K562 (cell line): Measurements from ENCODE around the gene DPH1. TPM values are rescaled to one million over a fixed set of nuclear protein-coding genes. Genes with fewer than 3 reads are reported as not detected.
A peak's percentile ranks its signal among the peaks of the same experiment; 100 is the strongest.

Experiments
- ATAC-seq: fragments of 200-7000 bp; cut with Tn5 transposase; 3 replicates; pipeline ENCODE4 v1.9.1; 2020; ENCODE audit warnings: moderate library complexity
- BruUV-seq: library from RNA; stranded (reverse); fragments of 400-500 nt; replicated peaks from 2 replicates; lab custom pipeline; 2021; lab: Mats Ljungman, UMichigan
- CTCF ChIA-PET: fragments of 300-600 bp; formaldehyde crosslinking; extraction: SDS; loops from one replicate; lab custom pipeline; 2021; ENCODE audit warnings: low intra/inter-chr PET ratio; lab: Yijun Ruan, JAX
- POLR2A ChIA-PET: fragments of 300-600, 350-650 bp; sonication (Branson Sonifier 250); formaldehyde crosslinking; extraction: SDS; loops from one replicate; lab custom pipeline; 2021; ENCODE audit warnings: antibody characterized with exemption, inconsistent platforms; lab: Yijun Ruan, JAX
- DNase-seq, 4 experiments: peaks; one replicate each; pipeline versions ENCODE4 v3.0.0 to v3.0.0-alpha.2; 2011 to 2018; ENCODE audit warnings: low spot score in 3 of 4, mixed read lengths in 3 of 4; ENCODE audit errors: extremely low read depth in 1 of 4
- FAIRE-seq: peaks from 2 replicates; lab custom pipeline; 2011; peaks lifted over from hg19 to GRCh38; lab: Jason Lieb, UNC
- H2AFZ ChIP-seq: 2 replicates; pipeline ENCODE4 v1.6.0; 2011; ENCODE audit warnings: low read depth, low read length, control low read depth, inconsistent platforms
- H3K27ac ChIP-seq: fragments of 200-600 bp; 3 replicates; pipeline ENCODE4 v1.8.0; 2011; ENCODE audit warnings: low read depth, mild to moderate bottlenecking, control low read depth, inconsistent platforms, low read length, moderate library complexity, mixed read lengths; ENCODE audit errors: extremely low read depth
- H3K27me3 ChIP-seq, 2 experiments: fragments of 300-600 bp in 1 of 2; 2 replicates in 1 of 2; 3 replicates in 1 of 2; pipeline versions ENCODE4 v1.6.0 to v1.8.0; 2011; ENCODE audit warnings: inconsistent platforms in 2 of 2, low read length in 2 of 2, mild to moderate bottlenecking in 1 of 2, mixed read lengths in 1 of 2, moderate library complexity in 1 of 2; ENCODE audit not compliant: control insufficient read depth in 2 of 2, insufficient read depth in 2 of 2
- H3K36me3 ChIP-seq: fragments of 300-600 bp; 3 replicates; pipeline ENCODE4 v1.8.0; 2011; ENCODE audit warnings: mild to moderate bottlenecking, low read length, inconsistent platforms; ENCODE audit not compliant: control insufficient read depth, insufficient read depth
- H3K4me1 ChIP-seq, 2 experiments: fragments of 200-600 bp in 1 of 2; replicated peaks in 1 of 2; 2 replicates in 1 of 2; 3 replicates in 1 of 2; pipeline versions ENCODE4 v1.5.1 to v1.8.0; 2011; ENCODE audit warnings: inconsistent platforms in 2 of 2, low read length in 2 of 2, mild to moderate bottlenecking in 1 of 2, mixed read lengths in 1 of 2, moderate library complexity in 1 of 2; ENCODE audit not compliant: control insufficient read depth in 2 of 2, insufficient read depth in 2 of 2
- H3K4me2 ChIP-seq: 2 replicates; pipeline ENCODE4 v1.6.1; 2011; ENCODE audit warnings: low read length, control low read depth, inconsistent platforms, mixed read lengths; ENCODE audit not compliant: insufficient read depth
- H3K4me3 ChIP-seq: fragments of 200-600 bp; sonication (generic), shearing (Covaris generic); 2 replicates; pipeline ENCODE4 v1.5.1; 2016; ENCODE audit warnings: control low read depth, inconsistent platforms
- H3K79me2 ChIP-seq: fragments of 200-600 bp; 3 replicates; pipeline ENCODE4 v1.8.0; 2011; ENCODE audit warnings: low read length, inconsistent platforms; ENCODE audit not compliant: control insufficient read depth, insufficient read depth
- H3K9ac ChIP-seq, 2 experiments: 2 replicates each; pipeline versions ENCODE4 v1.6.0 to v1.6.1; 2011; ENCODE audit warnings: low read depth in 2 of 2, low read length in 2 of 2, control low read depth in 1 of 2, inconsistent platforms in 1 of 2, mild to moderate bottlenecking in 1 of 2, mixed read lengths in 1 of 2; ENCODE audit not compliant: insufficient read depth in 1 of 2
- H3K9me1 ChIP-seq: one replicate; pipeline ENCODE4 v1.6.0; 2011; ENCODE audit warnings: inconsistent platforms, mild to moderate bottlenecking, low read length, moderate library complexity; ENCODE audit not compliant: control insufficient read depth, insufficient read depth
- H3K9me3 ChIP-seq: replicated peaks from 2 replicates; pipeline ENCODE4 v1.5.1; 2011; ENCODE audit warnings: low read depth, low read length, inconsistent platforms; ENCODE audit not compliant: control insufficient read depth, insufficient read depth
- H4K20me1 ChIP-seq: replicated peaks from 2 replicates; pipeline ENCODE4 v1.6.1; 2011; ENCODE audit warnings: low read length, inconsistent platforms, mixed read lengths; ENCODE audit not compliant: control insufficient read depth, insufficient read depth
- BRD4 ChIP-seq: fragments of 200-600 bp; sonication (generic); IDR thresholded peaks from 2 replicates; pipeline ENCODE4 v1.6.1; 2017; ENCODE audit warnings: inconsistent platforms
- E2F5 ChIP-seq: sonication (generic); formaldehyde crosslinking; IDR thresholded peaks from 2 replicates; pipeline ENCODE4 v1.8.0; 2022; ENCODE audit warnings: mild to moderate bottlenecking, missing genetic modification reagents
- FOXK2 ChIP-seq, 2 experiments: fragments of 450-650 bp; IDR thresholded peaks in 1 of 2; conservative IDR thresholded peaks in 1 of 2; 2 replicates each; pipeline ENCODE4 v1.6.1; 2016; ENCODE audit warnings: low read depth in 2 of 2, mild to moderate bottlenecking in 1 of 2
- GTF2E2 ChIP-seq: fragments of 200-800 bp; sonication (Bioruptor generic); IDR thresholded peaks from 2 replicates; pipeline ENCODE4 v1.6.1; 2016; ENCODE audit warnings: missing genetic modification characterization, missing compliant biosample characterization
- KAT7 ChIP-seq: sonication (generic); formaldehyde crosslinking; IDR thresholded peaks from 2 replicates; pipeline ENCODE4 v1.8.0; 2022; ENCODE audit warnings: missing genetic modification reagents, mild to moderate bottlenecking, borderline replicate concordance
- MEF2D ChIP-seq: conservative IDR thresholded peaks from 2 replicates; pipeline ENCODE4 v1.6.1; 2016; ENCODE audit warnings: low read depth, missing genetic modification characterization, missing compliant biosample characterization
- NRF1 ChIP-seq, 2 experiments: fragments of 450-650 bp; IDR thresholded peaks in 1 of 2; conservative IDR thresholded peaks in 1 of 2; 2 replicates each; pipeline ENCODE4 v1.6.1; 2014; ENCODE audit warnings: mild to moderate bottlenecking in 2 of 2
- TARDBP ChIP-seq: fragments of 450-650 bp; IDR thresholded peaks from 2 replicates; pipeline ENCODE4 v1.6.1; 2016
- TFAM ChIP-seq: fragments of 250-450 bp; sonication (Bioruptor Pico); conservative IDR thresholded peaks from 2 replicates; pipeline ENCODE4 v1.5.0; 2021; ENCODE audit warnings: mild to moderate bottlenecking, moderate library complexity
- ZNF764 ChIP-seq: fragments of 250-450 bp; sonication (Bioruptor Pico); IDR thresholded peaks from 2 replicates; pipeline ENCODE4 v1.4.0; 2020; ENCODE audit warnings: low read depth, mild to moderate bottlenecking, moderate library complexity
- ZNF766 ChIP-seq: fragments of 200-800 bp; sonication (Bioruptor generic); conservative IDR thresholded peaks from 2 replicates; pipeline ENCODE4 v1.6.1; 2016; ENCODE audit warnings: missing genetic modification characterization, missing compliant biosample characterization
- WGBS: fragments of 100-300 bp; shearing (Covaris generic); methylation state at CpG from one replicate; pipeline ENCODE4 v1.1.6; 2016; ENCODE audit warnings: low coverage, mixed read lengths; ENCODE audit not compliant: insufficient coverage; ENCODE audit errors: missing lambda C conversion rate; 5-methylcytosine and 5-hydroxymethylcytosine counted together
- in situ Hi-C: fragments of 300-500 bp; cut with MboI; formaldehyde crosslinking; loops from 4 replicates; pipeline ENCODE4 v1.15.0; 2018; ENCODE audit warnings: inconsistent platforms, mixed read lengths
- intact Hi-C: fragments of 100-400 bp; cut with micrococcal nuclease; formaldehyde crosslinking; loops from 2 replicates; pipeline ENCODE4 v1.14.2; 2022
- polyA plus RNA-seq, 8 experiments: library from polyadenylated mRNA; depleted of rRNA in 4 of 8; stranded (reverse) in 5 of 8; unstranded in 3 of 8; fragments of >200 nt; fragmentation: Nextera tagmentation in 2 of 8; fragmentation: Illumina TruSeq in 1 of 8; extraction: Ambion mirVana in 2 of 8; extraction: Trizol in 1 of 8; gene quantifications; 2 replicates each; pipeline versions ENCODE4 v1.2.1 to v1.2.3, GENCODE V29; 2011 to 2014; ENCODE audit warnings: inconsistent platforms in 1 of 8, missing spikeins in 1 of 8
- total RNA-seq, 7 experiments: library from RNA; depleted of rRNA in 6 of 7; stranded (reverse); fragments of >200 nt in 6 of 7; fragmentation: Illumina TruSeq in 2 of 7; extraction: Trizol in 2 of 7; gene quantifications; 2 replicates each; pipeline versions ENCODE4 v1.2.1 to v1.2.3, GENCODE V29; 2011 to 2021; ENCODE audit warnings: low replicate concordance in 1 of 7
- TF ChIP-seq, protein P1 (sequence below): fragments of 250-450 bp; sonication (Bioruptor Pico); IDR thresholded peaks from 2 replicates; pipeline ENCODE4 v1.6.1; 2021; ENCODE audit warnings: mild to moderate bottlenecking
- TF ChIP-seq, protein P2 (sequence below): sonication (generic); formaldehyde crosslinking; IDR thresholded peaks from 2 replicates; pipeline ENCODE4 v1.9.0; 2022; ENCODE audit warnings: mild to moderate bottlenecking, missing genetic modification reagents

DPH1 gene
- total and polyA plus RNA-seq, 9 of the 15 experiments (the other 6 are each of a cell fraction or from before 2014, with no cell fraction given) = 0.42 to 40.6 (median 20.2) TPM

- TF ChIP-seq NRF1 (conservative IDR thresholded peaks at IDR 0.05 in 1 of 2, IDR thresholded peaks at IDR 0.05 in 1 of 2) (peak; percentile 38 to 54; a peak in 3 of 4 replicates), BRD4 (no peak), ZNF764 (CRISPR knock-in tag) (no peak), TARDBP (no peak)
- no peak overlapping the region for H3K4me2 ChIP-seq
- H3K9ac ChIP-seq = 0 out of 4 replicates have a peak overlapping the region, but pooled peaks of 1 of the 2 experiments have one; percentile 17
- DNase-seq (no peak), FAIRE-seq (no peak), ATAC-seq (no peak)
- in situ Hi-C loops (no loop called here), intact Hi-C loops (no loop called here)
- CTCF ChIA-PET = no interaction called here
- no peaks in the 10 kb centered on the region for H3K9me3 ChIP-seq
- H3K4me1 ChIP-seq = peaks cover 0 to 11% of the 10 kb centered on the region in 2 experiments; a peak in 2 of 5 replicates
- no TSS peak for BruUV-seq
- peaks cover 31 to 79% of the 10 kb centered on the region in 2 experiments for H3K27me3 ChIP-seq
- H3K4me3 ChIP-seq = no peak overlapping the region
- no peaks in the 10 kb centered on the region for H3K36me3 ChIP-seq
- peaks cover 8% of the 10 kb centered on the region; the same call in 1 of the 2 replicates for H4K20me1 ChIP-seq
- no peak overlapping the region for H2AFZ ChIP-seq
- no peaks in the 10 kb centered on the region for H3K9me1 ChIP-seq
- POLR2A ChIA-PET = interaction anchor here (0.6 to 1.2 kb wide), 3 partner anchors 10 to 137 kb away, joined by 3 to 4 read pairs (median 3); no protein-coding TSS in a partner anchor
- H3K27ac ChIP-seq = no peak overlapping the region
- 0% methylated on average over 22 of the region's 24 CpGs for WGBS
- no peaks in the 10 kb centered on the region for H3K79me2 ChIP-seq
These were observed 11.0 kb upstream of the DPH1 start for GRCh38 chr17:2018716-2019510.

DNA sequence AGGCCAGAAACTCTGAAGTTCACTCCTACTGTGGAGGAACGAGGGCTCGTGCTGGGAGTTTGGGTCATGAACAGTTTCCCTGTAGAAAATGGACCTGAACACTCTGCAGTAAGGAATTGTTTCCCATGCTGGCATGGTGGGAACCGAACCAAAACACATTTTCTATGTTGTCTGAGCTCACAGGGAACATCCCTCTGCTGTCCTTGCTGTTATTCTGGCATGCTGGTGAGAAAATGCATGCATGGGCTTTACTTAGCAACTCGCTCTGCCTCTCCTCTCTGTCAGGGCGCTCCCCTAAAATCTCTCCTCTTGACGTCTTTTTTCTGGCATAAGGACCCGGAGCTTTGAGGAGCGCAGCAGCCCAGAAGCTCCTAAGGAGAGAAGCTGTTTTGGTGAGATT, 10.2 kb upstream of the DPH1 start:
- ChIA-PET CTCF (no interaction called here), POLR2A (interaction anchor here (0.5 to 1.2 kb wide), 2 partner anchors 8 to 9 kb away, joined by 3 read pairs; no protein-coding TSS in a partner anchor)
- Histone ChIP-seq H3K9ac (no peak overlapping the region), H3K79me2 (no peaks in the 10 kb centered on the region), H3K27ac (no peak overlapping the region), H3K4me3 (no peak overlapping the region), H3K9me1 (no peaks in the 10 kb centered on the region), H3K9me3 (no peaks in the 10 kb centered on the region), H3K27me3 (peaks cover 28 to 80% of the 10 kb centered on the region in 2 experiments), H4K20me1 (peaks cover 8% of the 10 kb centered on the region; the same call in 1 of the 2 replicates), H3K4me2 (no peak overlapping the region), H3K36me3 (no peaks in the 10 kb centered on the region), H3K4me1 (peaks cover 0 to 19% of the 10 kb centered on the region in 2 experiments; a peak in 2 of 5 replicates), H2AFZ (no peak overlapping the region)
- intact Hi-C loops (no loop called here), in situ Hi-C loops (no loop called here)
- DNase-seq (no peak), ATAC-seq (no peak), FAIRE-seq (no peak)
- BruUV-seq = no TSS peak
- WGBS = 3% methylated on average over 8 of the region's 8 CpGs
- TF ChIP-seq FOXK2 (conservative IDR thresholded peaks at IDR 0.05 in 1 of 2, IDR thresholded peaks at IDR 0.05 in 1 of 2; ENCODE audit: low read depth in 2 of 2) = no peak
- no peak for TF ChIP-seq KAT7 (CRISPR knock-in tag)
- TF ChIP-seq, protein P1, sequence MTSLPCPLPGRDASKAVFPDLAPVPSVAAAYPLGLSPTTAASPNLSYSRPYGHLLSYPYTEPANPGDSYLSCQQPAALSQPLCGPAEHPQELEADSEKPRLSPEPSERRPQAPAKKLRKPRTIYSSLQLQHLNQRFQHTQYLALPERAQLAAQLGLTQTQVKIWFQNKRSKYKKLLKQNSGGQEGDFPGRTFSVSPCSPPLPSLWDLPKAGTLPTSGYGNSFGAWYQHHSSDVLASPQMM (CRISPR knock-in tag) = no peak
- TF ChIP-seq TFAM (CRISPR knock-in tag) = no peak
- TF ChIP-seq ZNF766 (CRISPR knock-in tag) = no peak
- TF ChIP-seq, protein P2, sequence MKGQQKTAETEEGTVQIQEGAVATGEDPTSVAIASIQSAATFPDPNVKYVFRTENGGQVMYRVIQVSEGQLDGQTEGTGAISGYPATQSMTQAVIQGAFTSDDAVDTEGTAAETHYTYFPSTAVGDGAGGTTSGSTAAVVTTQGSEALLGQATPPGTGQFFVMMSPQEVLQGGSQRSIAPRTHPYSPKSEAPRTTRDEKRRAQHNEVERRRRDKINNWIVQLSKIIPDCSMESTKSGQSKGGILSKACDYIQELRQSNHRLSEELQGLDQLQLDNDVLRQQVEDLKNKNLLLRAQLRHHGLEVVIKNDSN (CRISPR knock-in tag) = no peak
- no peak for TF ChIP-seq E2F5 (CRISPR knock-in tag)
- TF ChIP-seq MEF2D (tag) = no peak
- no peak for TF ChIP-seq GTF2E2 (tag)
